Endothelial cell of hepatic sinusoid (primary cell): ENCODE measurements around the gene NINJ2.
"Not testable (repeated sequence)": the region's sequence is repeated elsewhere in the genome, so short reads cannot be mapped to it uniquely, and the experiment has no call there.

Experiments used
- in situ Hi-C: cut with HindIII; loops from 2 replicates; pipeline ENCODE4 v1.10.0; 2017; ENCODE audit warnings: low sequenced_read_pairs

NINJ2 gene, protein sequence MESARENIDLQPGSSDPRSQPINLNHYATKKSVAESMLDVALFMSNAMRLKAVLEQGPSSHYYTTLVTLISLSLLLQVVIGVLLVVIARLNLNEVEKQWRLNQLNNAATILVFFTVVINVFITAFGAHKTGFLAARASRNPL

DNA sequence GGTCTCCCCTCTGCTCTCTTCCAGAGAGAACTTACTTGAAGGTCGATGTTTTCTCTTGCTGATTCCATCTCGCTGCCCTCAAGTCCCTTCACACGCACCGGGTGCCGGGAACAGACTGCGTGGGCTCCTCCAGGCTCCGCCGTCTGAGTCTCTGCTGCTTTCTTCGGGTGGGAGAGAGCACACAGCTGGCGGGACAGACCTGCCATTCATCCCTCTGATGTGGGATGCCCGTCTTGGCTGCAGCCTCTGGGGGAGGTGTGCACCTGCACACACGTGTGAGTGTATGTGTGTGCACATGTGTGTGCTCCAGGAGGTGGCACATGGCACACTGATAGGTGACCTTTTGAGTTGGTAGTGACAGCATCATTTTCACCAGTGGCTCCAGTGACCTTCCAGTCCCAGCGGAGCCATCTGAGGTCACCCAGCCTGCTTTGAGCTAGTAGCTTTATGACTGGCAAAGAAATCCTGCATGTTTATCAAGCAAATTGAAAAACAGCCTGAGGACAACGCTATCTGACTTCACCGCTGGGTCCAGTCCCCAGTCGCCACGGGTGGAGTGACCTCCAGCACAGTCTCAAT is at the start of gene NINJ2:
Gene NINJ2 (minus strand): TSS at position 153 of the 579 bp plus-strand sequence. CDS start 85 bp downstream, at position 68.
- in situ Hi-C loops: no loop called here

DNA sequence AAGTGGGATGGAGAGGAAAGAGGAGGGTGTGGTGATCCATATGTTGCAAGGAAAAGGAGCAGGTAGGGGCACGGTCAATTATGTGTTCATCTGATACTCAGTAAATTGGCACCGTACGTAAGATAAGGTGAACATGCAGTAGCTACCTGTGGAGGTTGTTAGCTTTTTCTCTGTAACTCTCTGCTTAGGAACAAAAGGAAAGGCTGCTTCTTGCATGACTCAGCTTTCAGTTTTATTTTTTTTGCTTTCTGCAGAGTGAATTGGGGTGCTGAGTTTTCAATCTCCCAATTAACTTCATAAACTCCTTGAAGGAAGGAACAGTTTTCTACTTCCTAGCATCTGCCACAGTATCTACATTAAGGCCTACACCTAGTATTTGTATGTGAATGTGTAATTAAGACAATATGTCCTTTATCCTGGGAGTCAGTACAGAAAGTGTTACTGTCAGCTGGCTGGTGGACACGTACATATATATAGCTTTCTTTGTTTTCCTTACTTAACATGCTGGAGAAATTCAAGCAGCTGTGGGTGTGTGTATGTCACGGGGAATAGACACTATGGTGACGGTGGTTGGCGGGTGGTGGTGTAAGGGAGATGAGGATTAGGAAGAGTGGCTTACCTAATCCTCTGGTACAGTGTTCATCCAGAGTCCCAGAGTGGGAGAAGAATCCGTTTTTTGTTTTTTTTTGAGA is 49.1 kb upstream of the NINJ2 start:
- in situ Hi-C loops: no loop called here

DNA sequence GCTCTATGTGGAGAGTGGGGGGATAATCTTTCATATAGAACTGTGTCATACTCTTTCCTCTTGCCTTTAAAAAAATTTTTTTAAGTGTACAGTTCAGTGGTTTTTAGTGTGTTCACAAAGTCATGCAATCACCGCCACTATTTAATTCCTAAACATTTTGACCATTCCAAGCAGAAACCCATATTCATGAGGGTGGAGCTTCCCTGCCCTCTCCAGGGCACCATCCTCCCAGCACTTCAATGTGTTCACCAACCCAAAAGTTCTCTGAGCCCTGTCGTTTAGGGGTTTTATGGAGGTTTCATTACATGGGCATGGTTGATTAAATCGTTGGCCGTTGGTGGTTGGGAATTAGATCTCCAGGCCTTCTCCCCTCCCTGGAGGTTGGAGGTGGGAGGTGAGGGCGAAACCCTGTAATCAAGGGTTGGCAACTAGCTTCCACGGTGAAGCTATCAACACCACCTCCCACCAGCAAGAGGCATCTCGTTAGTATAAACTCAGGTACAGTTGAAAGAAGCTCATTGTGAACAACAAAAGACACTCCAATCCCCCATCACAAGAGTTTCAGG is 46.3 kb upstream of the NINJ2 start:
- in situ Hi-C loops: no loop called here

DNA sequence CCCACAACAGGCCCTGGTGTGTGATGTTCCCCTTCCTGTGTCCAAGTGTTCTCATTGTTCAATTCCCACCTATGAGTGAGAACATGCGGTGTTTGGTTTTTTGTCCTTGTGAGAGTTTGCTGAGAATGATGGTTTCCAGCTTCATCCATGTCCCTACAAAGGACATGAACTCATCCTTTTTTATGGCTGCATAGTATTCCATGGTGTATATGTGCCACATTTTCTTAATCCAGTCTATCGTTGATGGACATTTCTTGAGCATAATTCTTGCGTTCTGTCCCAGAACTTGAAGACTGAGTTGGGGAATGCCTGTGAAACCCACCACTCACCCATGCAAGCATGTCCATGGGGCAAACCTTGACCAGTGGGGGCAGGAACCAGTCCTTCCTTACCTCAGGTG is 44.8 kb upstream of the NINJ2 start:
- in situ Hi-C loops: not testable (repeated sequence)

DNA sequence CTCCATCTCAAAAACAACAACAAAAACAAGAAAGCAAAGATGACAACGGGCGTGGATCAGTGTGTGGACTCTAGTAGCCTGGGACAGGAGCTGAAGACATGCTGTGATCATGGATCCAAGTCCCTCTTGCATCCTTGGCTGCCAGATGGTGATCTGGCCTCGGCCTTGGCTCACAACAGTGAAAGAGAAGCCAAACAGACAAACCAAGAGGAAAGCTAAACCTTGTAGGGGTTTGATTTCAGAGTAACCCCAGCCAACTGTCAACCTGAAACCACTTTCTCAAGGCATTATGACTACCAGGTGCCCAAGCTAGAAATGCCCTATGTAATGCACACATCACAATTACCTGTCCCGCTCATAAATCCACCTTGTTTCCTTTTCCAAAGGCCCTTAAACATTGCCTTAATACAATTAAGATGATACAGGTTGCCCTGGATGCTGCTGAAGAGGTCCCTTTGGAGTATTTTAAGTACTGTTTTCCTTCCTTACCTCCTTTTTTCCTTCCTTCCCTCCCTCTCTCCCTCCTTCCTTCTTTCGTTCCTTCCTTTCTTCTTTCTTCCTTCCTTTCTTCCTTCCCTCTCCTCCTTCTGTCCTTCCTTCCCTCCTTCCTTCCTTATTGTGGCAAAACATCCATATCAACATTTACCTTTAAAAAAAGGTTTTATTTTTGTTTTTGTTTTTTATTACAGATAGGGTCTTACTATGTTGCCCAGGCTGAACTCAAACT is 41.4 kb upstream of the NINJ2 start:
- in situ Hi-C loops: no loop called here

DNA sequence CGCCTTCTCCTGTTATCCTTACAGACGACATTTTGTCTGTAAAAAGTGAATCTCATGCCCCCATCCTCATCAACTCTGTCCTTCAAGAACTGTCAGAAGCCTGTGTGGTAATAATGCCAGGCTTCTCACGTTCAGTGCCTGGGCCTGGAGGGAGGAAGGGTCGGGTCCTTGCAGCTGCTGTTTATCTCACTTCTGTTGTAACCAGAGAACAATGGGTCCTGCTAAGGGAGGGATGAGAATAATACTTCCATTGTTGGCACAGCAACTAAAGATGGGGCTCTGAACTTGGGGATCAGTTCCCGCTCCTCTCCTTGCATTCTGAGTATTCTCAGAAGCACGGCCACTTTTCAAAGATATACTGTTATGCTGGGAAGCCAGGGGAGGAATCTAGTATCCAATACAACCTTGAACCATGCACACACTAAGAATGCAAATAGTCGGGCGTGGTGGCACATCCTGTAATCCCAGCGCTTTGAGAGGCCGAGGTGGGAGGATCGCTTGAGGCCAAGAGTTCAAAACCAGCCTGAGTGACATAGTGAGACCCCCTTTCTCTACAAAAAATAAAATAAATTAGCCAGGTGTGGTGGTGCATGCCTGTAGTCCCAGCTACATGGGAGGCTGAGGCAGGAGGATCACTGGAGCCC is 38.8 kb upstream of the NINJ2 start:
- in situ Hi-C loops: no loop called here

DNA sequence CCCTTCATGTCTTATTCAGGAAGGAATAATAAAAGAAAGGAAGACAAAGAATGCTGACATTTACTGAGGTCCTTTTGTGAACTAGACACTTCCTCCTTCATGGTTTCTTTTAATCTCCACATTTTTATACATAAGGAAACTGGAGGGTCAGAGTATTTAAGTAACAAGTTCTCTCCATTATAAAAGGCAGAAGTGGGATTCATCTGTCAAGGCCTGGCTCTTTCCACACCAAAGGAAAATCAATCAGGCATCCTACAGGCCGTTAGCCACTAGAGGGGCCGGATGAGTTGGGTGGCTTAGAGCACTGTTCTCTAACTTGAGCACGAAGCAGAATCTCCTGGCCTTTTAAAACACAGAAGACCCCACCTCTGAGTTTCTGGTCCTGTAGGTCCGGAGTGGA is 36.8 kb upstream of the NINJ2 start:
- in situ Hi-C loops: no loop called here

DNA sequence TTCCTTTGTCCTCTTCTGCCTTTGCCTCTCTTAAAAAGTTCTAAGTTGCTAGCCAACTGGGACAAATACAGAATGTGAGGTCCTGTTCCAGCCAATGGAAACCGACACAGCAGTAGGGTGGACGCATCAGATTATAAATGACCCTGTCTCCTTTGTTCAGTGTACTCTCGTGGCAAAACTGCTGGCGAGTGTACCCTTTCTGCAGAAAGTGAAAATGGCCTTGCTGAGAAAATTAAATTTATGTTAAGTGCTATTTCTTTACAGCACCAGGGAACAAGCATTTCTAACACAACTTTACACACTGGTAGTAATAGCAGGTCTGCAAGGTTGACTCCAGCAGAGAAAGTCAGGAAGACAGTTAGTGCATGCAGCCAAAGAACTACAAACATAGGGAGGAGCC is 35.0 kb upstream of the NINJ2 start:
- in situ Hi-C loops: not testable (repeated sequence)

DNA sequence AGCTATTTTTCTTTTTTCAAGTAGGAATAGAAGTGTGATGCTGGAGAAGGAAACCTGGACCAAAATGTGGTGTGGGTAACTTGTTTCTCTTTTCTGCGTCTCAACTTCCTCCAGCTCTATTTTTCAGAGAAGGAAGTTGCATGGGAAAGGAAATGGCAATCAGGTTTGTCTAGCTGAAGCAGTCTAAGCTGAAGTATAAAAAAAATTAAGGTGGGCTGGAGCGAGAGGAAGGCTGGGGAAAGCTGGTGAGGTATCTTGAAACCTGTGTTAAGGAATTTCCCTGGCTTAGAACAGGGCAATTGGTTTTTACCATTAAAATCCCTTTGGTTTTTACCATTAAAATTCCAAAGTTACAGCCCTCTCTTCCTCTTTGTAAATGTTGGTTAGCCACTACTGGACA is 34.2 kb upstream of the NINJ2 start:
- in situ Hi-C loops: no loop called here

DNA sequence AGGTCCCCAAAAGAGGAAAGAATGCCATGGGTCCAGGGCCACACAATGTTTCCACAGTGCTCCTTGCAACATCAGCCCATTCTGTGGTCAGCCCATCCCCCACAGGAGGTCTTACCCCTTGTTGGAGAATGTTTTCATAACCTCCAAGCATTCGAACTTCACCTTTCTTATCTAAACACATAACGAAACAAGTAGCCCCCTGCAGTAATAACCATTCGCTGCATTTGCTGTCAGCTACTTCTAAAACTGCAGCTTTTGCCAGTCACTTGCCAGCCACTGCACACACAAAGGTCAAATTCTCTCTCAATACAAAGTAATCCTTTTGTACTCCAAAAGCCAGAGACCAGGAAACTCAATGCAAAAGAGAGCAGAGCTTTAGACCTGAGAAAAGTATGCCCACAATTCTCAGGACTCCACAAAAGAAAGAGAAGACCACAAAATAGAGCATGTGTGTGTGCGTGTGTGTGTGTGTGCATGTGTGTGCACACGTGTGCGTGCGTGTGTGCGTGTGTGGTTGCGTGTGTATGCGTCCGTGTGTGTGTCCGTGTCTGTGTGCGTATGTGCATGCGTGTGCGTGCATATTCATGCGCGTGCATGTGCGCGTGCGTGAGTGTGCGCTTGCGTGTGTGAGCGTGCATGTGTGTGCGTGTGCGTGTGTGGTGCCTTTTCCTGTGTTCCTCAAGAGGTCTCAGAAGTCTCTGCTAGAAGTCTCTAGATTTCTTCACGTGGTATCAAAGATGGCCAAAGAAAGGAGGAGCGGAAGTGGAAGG is 31.7 kb upstream of the NINJ2 start:
- in situ Hi-C loops: no loop called here

DNA sequence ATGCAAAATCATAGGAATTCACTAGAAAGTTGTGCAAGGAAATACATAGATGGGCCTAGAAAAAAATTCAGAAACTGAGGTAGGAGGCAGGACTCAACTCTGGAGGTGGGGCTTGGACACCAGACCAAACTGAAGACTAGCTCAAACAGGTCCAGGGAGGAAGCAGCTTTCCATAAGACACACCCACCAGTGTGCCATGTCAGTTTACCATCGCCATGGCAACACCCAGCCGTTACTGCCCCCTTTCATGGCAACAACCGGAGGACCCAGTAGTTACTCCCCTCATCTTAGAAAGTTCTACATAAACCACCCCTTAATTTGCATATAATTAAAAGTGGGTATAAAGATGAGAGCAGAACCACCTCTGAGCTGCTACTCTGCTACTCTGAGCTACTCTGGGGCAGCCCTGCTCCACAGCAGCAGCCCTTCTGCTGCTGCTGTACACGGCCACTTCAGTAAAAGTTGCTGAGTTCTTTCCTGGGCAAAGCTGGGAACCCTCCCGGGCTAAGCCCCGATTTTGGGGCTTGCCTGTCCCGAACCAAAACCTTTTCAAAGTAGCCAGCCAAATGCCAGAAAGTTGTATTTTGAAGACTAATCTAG is 30.8 kb upstream of the NINJ2 start:
- in situ Hi-C loops: no loop called here

DNA sequence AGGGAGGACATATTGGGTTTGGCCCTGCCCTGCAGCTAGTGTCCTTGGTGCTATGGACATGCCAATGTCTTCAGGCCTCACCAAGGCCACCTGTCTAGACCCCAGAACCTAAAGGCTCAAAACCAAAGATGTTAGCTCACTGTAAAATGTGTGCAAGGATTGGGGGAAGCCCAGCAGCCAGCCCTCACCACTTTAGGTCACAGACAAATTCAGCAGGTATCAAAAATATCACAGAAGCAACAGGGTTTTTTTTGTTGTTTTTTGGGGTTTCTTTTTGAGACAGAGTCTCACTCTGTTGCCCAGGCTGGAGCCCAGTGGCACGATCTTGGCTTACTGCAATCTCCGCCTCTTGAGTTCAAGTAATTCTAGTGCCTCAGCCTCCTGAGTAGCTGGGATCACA is 29.0 kb upstream of the NINJ2 start:
- in situ Hi-C loops: no loop called here

DNA sequence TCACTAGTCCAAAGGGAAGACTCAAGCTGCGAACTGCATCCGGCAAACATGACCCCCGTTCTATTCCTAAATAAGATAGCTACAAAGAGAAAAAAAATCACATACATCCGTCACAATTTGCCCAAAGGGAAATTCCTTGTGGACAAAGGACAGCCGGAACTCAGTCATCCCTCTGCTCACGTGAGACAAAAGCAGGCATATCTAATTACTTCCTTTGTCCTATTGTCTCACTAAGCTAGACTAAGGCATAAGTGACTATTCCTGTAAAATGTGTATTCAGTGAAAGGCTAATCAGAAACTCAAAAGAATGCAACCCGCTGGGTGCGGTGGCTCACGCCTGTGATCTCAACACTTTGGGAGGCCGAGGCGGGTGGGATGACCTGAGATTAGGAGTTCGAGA is 27.2 kb upstream of the NINJ2 start:
- in situ Hi-C loops: no loop called here

DNA sequence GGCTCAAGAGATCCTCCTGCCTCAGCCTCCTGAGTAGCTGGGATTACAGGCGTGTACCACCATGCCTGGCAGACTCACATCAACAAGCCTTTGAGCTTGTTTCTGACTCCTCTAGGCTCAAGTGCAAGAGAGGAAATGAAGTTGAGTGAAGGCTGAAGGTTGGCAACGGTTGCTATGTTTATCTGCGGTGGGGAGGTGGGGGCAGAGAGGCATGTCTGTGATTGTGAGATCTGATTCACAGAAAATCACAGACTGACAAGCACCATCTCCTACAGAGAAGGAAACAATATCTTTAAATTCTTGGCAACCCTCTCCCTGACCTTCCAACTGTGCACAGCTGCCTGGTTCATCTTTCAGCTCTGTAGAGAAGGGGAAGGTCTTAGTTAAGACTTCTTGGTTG is 22.1 kb upstream of the NINJ2 start:
- in situ Hi-C loops: no loop called here

DNA sequence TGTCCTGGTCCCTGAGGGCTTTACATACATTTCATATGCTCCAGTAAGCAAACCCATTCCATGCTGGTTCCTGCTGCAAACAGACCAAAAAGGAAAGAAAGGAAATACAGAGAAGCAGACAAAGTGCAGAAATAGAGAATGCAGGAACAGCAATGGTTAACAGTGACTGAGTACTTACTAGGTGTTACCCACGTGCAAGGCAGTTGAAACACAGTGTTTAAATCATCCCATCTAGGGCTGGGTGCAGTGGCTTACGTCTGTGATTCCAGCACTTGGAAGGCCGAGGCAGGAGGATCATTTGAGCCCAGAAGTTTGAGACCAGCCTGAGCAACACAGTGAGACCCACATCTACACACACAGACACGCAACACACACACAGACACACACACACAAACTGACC is 21.2 kb upstream of the NINJ2 start:
- in situ Hi-C loops: no loop called here

DNA sequence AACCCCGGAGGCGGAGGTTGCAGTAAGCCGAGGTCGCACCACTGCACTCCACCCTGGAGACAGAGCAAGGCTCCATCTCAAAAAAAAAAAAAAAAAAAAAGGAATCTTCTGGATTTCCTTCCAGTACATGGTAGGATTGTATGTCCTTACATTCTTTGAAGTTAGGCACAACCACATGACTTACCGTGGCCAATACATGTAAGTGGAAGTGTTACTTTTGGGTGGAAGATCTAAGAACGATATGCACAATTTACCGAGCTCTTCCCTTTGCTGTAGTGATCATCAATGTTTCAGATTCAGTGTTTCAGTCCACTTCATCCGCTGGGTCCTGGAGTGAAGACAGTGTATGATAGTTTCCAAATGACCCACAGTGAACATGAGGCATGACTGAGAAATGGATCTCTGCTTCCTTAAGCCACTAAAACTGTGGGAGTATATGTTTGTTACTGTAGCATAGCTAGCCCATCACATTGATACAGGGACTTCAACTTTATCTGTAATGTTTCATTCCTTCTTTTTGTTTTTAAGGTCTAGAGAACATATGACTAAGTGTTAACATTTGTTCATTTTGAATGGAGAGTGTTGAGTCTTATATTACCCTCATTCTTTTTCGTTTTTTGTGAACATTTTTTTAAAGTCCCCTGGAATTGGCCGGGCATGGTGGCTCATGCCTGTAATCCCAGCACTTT is 18.5 kb upstream of the NINJ2 start:
- in situ Hi-C loops: no loop called here

DNA sequence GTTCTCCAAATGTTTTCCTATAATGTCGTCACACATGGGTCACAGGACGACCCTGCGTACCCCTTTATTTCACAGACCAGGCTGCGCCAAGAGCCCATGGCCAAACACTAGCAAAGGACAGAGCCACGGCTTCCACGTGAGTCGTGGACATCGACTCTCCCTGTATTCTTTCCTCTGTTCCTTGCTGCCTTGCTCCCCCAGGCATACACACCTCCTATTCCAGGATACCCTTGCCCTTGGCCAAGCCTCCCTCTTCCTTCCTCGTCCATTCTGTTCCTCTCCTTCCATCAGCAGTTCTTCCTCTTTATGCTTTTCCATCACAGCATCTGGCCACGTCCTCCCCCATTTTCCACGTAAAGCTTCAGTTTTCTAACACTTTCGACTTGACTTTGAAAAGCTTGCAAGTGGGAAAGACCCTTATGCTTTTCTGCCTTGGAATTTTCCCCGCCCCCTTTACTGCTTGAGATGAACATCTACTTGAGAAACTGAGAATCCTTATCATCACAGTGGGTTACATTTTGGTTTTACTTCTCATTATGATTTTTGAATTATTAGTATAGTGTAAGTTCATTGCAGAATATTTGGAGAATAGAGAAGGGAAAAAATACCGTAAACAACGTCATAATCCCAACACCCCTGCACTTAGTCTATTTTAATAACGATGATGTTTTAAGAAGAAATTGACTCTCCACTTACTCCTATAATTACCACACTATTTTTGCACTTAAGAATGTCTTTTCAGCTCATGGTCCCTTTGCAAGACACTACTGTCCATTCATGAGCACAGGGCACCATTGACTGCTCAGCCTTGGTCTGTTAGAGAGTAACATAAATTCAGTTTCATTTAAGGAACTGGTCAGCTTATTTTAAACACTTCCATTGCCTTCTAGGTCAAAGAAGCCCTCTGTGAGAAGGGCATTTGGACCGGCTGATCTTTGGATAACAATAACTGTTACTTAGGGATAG is 15.8 kb upstream of the NINJ2 start:
- in situ Hi-C loops: loop anchor here (5.0 kb wide), 3 partner anchors 52 to 82 kb away; no protein-coding TSS in a partner anchor

DNA sequence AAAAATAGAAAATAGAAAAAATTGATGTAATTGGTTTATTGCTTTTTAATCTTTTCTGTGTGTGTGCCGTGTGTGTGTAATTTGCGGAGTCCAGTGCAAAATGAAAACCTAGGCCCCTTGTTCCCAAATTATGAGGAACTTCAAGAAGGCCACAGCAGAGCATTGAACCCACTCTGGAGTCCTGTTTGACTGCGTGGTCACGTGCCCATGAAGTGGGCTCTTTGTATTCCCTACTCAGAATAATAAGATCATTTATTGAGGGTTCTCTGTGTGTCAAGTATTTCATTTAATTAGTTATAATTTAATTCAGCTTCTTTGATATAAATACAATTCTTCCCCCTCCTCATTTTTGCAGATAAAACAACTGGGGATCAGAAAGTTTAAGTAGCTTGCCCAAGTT is 12.3 kb upstream of the NINJ2 start:
- in situ Hi-C loops: loop anchor here (5.0 kb wide), 3 partner anchors 48 to 78 kb away; no protein-coding TSS in a partner anchor
